Effector memory CD4-positive, alpha-beta T cell (primary cell): ENCODE data around the gene PTP4A2.

ENCODE experiments used
- DNase-seq, 3 donors: peaks; one replicate each; pipeline ENCODE4 v3.0.0-alpha.2; 2020
- H3K27ac ChIP-seq: 2 replicates; pipeline ENCODE4 v1.7.0; 2013; ENCODE audit warnings: mild to moderate bottlenecking, low read length, moderate library complexity; ENCODE audit not compliant: insufficient read depth, poor library complexity, severe bottlenecking
- H3K27me3 ChIP-seq: replicated peaks from 2 replicates; pipeline ENCODE4 v1.7.0; 2013; ENCODE audit warnings: mild to moderate bottlenecking, low read length; ENCODE audit not compliant: insufficient read depth, control insufficient read depth, poor library complexity, severe bottlenecking
- H3K36me3 ChIP-seq: 2 replicates; pipeline ENCODE4 v1.7.0; 2013; ENCODE audit warnings: mild to moderate bottlenecking, low read length, moderate library complexity; ENCODE audit not compliant: control insufficient read depth, insufficient read depth
- H3K4me1 ChIP-seq: 2 replicates; pipeline ENCODE4 v1.7.0; 2013; ENCODE audit warnings: low read length, mild to moderate bottlenecking; ENCODE audit not compliant: control insufficient read depth, insufficient read depth, poor library complexity, severe bottlenecking
- H3K4me3 ChIP-seq: 2 replicates; pipeline ENCODE4 v1.7.0; 2013; ENCODE audit warnings: low read length, low read depth, mild to moderate bottlenecking; ENCODE audit not compliant: insufficient read depth, poor library complexity, severe bottlenecking
- H3K9me3 ChIP-seq: 2 replicates; pipeline ENCODE4 v1.7.0; 2013; ENCODE audit warnings: mild to moderate bottlenecking, low read length, moderate library complexity; ENCODE audit not compliant: control insufficient read depth

PTP4A2 gene

DNA sequence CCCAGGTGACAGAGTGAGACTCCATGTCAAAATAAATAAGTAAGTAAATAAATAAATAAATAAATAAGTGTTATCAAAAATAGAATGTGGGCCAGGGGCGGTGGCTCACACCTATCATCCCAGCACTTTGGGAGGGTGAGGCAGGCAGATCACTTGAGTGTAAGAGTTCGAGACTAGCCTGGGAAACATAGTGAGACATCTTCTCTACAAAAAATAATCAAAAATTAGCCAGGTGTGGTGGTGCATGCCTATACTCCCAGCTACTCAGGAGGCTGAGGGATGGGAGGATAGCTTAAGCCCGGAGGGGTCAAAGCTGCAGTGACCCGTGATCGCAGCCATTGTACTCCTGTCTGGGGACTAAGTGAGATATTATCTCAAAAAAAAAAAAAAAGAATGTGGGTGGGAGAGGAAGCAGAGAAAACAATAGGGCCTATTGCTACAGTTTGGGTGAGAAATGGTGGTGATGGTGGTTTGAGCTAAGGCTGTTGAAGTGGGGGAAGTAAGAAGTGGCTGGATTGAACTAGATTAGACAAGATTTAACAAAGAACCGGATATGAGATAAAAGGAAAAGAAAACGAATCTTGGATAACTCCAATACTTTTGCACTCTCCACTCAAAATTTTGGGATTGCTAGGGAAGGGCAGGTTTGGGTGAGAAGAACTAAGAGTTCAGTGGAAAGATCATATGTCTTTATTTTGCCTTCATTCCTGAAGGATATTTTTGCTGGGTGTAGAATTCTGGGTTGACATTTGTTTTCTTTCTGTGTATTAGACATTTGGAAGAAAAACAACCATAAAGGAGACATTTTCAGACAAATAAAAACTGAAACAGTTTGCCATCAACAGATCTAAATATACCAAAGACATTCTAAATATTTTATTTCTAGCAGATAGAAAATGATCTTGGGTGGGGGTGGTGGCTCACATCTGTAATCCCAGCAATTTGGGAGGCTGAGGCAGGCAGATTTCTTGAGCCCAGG lies 65.2 kb downstream of the PTP4A2 start:
- Histone ChIP-seq H3K9me3 (no peaks in the 10 kb centered on the region), H3K4me1 (peaks cover 3% of the 10 kb centered on the region), H3K4me3 (no peak overlapping the region), H3K36me3 (no peaks in the 10 kb centered on the region), H3K27me3 (no peaks in the 10 kb centered on the region), H3K27ac (no peak overlapping the region)
- DNase-seq: no peak

DNA sequence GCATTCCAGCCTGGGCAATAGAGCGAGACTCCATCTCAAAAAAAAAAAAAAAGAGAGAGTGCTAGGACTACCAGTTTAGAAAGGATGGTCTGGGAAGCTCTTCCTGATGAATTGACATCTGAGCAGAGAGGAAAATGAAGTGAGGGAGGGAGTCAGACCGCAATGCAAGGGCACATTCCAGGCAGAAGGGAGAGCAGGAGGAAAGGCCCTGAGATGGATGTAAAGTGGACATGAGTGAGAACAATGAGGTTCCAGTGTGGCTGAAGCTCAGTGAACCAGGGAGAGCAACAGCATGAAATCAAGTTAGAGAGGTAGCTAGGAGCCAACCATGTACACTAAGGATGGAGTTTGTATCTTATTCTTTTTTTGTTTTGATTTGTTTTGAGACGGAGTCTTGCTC lies 66.5 kb downstream of the PTP4A2 start:
- H3K27ac ChIP-seq: no peak overlapping the region
- H3K4me3 ChIP-seq: no peak overlapping the region
- no peak for DNase-seq
- H3K36me3 ChIP-seq: no peaks in the 10 kb centered on the region
- H3K27me3 ChIP-seq: no peaks in the 10 kb centered on the region
- no peaks in the 10 kb centered on the region for H3K9me3 ChIP-seq
- peaks cover 3% of the 10 kb centered on the region for H3K4me1 ChIP-seq

DNA sequence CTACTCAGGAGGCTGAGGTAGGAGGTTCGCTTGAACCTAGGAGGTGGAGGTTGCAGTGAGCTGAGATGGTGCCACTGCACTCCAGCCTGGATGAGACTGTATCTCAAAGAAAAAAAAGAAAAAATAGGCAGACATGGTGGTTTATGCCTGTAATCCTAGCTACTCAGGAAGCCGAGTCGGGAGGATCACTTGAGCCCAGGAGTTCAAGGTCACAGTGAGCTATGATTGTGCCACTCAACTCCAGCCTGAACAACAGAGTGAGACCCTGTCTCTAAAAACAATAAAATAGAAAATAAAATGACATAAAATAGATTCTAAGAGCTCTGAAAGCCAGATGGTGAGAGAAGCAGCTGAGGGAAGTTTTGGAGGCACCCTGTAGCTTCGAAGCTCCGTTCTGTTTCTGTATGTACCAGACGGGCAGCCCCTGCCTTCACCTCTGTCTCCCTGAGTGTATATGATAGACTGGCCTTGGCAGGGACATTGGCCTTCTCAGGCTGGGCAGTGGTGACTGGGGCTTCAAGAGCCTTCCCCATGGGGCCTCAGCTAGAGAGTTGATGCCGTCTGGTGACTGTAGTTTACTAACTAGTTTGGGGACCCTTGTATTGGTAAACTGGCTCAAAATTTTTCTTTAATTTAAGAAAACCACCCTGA lies 68.0 kb downstream of the PTP4A2 start:
- H3K27me3 ChIP-seq: no peaks in the 10 kb centered on the region
- H3K4me3 ChIP-seq: no peak overlapping the region
- H3K27ac ChIP-seq: no peak overlapping the region
- no peaks in the 10 kb centered on the region for H3K9me3 ChIP-seq
- H3K36me3 ChIP-seq: no peaks in the 10 kb centered on the region
- peaks cover 3% of the 10 kb centered on the region for H3K4me1 ChIP-seq
- no peak for DNase-seq

DNA sequence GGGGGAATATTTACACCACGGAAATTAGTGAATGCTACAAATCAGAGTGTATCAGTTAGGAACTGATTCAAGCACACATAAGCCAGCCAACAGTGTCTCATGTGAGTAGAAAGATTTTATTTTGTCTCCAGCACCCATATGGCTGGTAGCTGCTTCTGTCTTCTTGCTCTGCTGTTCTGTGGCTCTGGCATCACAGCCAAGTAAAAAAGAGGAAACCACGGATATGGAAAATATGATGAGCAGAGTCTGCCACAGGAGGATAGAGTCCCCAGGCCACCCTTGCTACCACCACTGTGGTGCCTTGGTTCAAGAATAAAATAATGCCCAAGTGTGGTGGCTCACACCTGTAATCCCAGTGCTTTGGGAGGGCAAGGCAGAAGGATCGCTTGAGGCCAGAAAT lies 68.7 kb downstream of the PTP4A2 start:
- H3K27ac ChIP-seq: no peak overlapping the region
- peaks cover 3% of the 10 kb centered on the region for H3K4me1 ChIP-seq
- H3K4me3 ChIP-seq: no peak overlapping the region

DNA sequence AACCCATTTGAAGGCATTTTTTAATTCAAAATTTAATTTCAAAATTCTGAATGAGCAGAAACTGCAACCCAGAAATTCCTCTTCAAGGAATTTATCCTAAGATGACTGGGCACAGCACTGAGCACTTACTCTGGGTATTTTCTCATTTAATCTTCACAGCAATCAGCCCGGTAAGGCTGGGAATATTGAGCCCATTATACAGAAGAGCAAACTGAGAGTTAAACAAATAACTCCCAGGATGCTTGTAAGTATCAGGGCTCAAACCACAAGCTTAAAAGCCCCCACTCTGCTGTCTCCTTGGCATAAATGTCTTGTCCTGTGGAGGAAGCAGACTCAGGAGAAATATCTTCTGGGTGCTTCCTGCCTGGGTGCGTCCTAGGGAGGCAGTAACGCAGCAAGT lies 69.3 kb downstream of the PTP4A2 start:
- Histone ChIP-seq H3K9me3 (no peaks in the 10 kb centered on the region), H3K27ac (no peak overlapping the region), H3K27me3 (no peaks in the 10 kb centered on the region), H3K36me3 (no peaks in the 10 kb centered on the region), H3K4me1 (peaks cover 3% of the 10 kb centered on the region), H3K4me3 (no peak overlapping the region)
- DNase-seq: no peak

More for the DNA sequence above, 68.7 kb downstream of the PTP4A2 start:
- H3K36me3 ChIP-seq: no peaks in the 10 kb centered on the region
- no peaks in the 10 kb centered on the region for H3K9me3 ChIP-seq
- DNase-seq: no peak
- H3K27me3 ChIP-seq: no peaks in the 10 kb centered on the region

DNA sequence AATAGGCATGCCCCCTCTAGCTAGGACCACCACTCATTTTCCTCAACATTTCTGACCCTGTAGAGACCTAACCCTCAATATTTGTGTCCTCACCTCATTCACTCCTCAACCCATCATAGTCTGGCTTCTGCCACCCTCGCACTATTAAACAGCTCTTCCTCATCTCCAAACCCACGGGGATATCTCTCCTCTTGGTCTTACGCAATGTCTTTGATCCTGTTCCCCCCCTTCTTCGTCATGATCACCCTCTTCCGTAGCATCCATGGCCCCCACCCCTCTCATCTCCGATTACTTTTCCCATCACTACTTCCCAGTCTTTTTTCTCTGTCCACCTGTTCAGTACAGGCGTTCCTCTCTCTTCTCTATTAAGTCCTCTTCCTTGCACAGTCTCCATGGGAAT lies 70.6 kb downstream of the PTP4A2 start:
- DNase-seq: no peak
- Histone ChIP-seq H3K36me3 (no peaks in the 10 kb centered on the region), H3K9me3 (no peaks in the 10 kb centered on the region), H3K27me3 (no peaks in the 10 kb centered on the region), H3K27ac (no peak overlapping the region), H3K4me1 (no peaks in the 10 kb centered on the region), H3K4me3 (no peak overlapping the region)

DNA sequence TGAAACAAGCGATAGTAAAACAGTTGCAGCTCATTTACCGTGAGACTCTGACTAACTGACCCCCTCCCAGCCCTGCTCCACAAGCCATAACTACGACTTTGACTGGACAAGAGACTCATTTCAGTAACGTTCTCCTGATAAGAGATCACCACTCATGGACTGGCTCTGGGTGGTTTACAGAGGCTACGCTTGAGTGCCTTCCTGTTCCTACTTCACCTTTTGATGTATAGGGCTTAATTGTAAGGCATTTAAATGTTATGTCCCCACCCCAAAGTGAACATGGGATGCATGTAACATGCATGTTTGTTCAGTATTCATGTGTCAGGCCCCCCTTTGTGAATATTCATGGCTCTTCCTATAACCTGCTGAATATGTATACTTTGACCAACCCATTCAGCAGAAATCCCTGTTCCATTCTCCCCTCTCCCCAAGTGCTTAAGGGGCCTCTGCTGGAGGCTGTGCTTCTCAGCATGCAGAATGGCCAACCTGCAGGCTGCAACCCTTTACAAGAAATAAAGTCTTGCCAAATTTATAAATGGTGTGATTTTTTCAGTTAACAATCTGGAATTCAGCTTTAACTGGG lies 71.6 kb downstream of the PTP4A2 start:
- Histone ChIP-seq H3K4me3 (no peak overlapping the region), H3K9me3 (no peaks in the 10 kb centered on the region), H3K36me3 (no peaks in the 10 kb centered on the region), H3K4me1 (no peaks in the 10 kb centered on the region), H3K27me3 (no peaks in the 10 kb centered on the region), H3K27ac (no peak overlapping the region)
- DNase-seq: no peak

DNA sequence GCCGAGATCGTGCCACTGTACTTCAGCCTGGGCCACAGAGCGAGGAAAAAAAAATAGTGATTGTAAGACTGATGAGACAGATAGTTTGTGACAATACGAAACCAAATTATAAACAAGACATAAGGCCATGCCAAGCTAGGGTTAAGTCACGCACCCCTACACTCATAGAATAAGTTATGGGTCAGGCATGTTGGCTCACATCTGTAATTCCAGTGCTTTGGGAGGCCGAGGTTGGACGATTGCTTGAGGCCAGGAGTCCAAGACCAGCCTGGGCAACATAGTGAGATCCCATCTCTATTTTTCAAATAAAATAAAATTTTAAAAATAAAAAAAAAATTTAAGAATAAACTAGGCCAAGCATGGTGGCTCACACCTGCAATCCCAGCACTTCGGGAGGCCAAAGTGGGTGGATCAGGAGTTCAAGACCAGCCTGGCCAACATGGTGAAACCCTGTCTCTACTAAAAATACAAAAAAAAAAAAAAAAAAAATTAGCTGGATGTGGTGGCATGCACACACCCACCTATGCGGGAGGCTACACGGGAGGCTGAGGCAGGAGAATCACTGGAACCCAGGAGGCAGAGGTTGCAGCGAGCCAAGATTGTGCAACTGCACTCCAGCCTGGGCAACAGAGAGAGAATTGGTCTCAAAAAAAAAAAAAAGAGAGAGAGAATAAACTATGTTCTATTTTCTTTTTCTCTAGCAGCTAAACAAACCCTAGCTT lies 72.3 kb downstream of the PTP4A2 start:
- Histone ChIP-seq H3K27me3 (no peaks in the 10 kb centered on the region), H3K27ac (no peak overlapping the region), H3K9me3 (no peaks in the 10 kb centered on the region), H3K36me3 (no peaks in the 10 kb centered on the region), H3K4me1 (no peaks in the 10 kb centered on the region), H3K4me3 (no peak overlapping the region)
- DNase-seq: no peak

DNA sequence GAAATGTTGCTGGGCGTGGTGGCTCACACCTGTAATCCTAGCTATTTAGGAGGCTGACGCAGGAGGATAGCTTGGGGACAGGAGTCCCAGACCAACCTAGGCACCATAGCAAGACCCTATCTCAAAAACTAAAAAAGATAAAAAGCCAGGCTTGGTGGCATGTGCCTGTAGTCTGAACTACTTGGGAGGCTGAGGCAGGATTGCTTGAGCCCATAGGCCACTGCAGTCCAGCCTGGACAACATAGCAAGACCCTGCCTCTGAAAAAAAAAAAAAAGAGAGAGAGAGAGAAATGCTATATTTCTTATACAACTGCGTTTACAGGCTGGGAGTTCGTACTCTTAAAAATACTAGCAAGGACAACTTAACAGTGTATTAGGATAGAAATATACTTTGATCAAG lies 76.1 kb downstream of the PTP4A2 start:
- H3K36me3 ChIP-seq: no peaks in the 10 kb centered on the region
- no peaks in the 10 kb centered on the region for H3K27me3 ChIP-seq
- no peaks in the 10 kb centered on the region for H3K9me3 ChIP-seq
- DNase-seq: no peak
- H3K4me3 ChIP-seq: no peak overlapping the region
- H3K27ac ChIP-seq: no peak overlapping the region
- no peaks in the 10 kb centered on the region for H3K4me1 ChIP-seq
